GM23338 (cell line): ENCODE measurements around the gene FANCC. TPM values are rescaled to one million over a fixed set of nuclear protein-coding genes. Genes with fewer than 3 reads are reported as not detected.

ENCODE experiments used
- ATAC-seq: fragments of 200-7000 bp; cut with Tn5 transposase; 3 replicates; pipeline ENCODE4 v1.9.1; 2020
- DNase-seq: peaks from one replicate; pipeline ENCODE4 v3.0.0-alpha.2; 2015; ENCODE audit warnings: low spot score
- H2AFZ ChIP-seq: fragments of 200-600 bp; sonication (generic); 2 replicates; pipeline ENCODE4 v1.8.0; 2016; ENCODE audit warnings: antibody characterized with exemption, mild to moderate bottlenecking, moderate library complexity
- H3F3A ChIP-seq: fragments of 200-600 bp; sonication (generic); replicated peaks from 2 replicates; pipeline ENCODE4 v1.8.0; 2017; ENCODE audit warnings: antibody characterized with exemption, mixed run types, low read depth
- H3K27ac ChIP-seq: fragments of 200-600 bp; sonication (generic); 2 replicates; pipeline ENCODE4 v1.6.1; 2016; ENCODE audit warnings: low read depth
- H3K27me3 ChIP-seq: fragments of 200-600 bp; sonication (generic); 2 replicates; pipeline ENCODE4 v1.8.0; 2016; ENCODE audit warnings: mild to moderate bottlenecking, mixed run types, moderate library complexity; ENCODE audit not compliant: insufficient read depth
- H3K36me3 ChIP-seq: fragments of 200-600 bp; sonication (generic); 2 replicates; pipeline ENCODE4 v1.8.0; 2016; ENCODE audit warnings: mild to moderate bottlenecking; ENCODE audit not compliant: insufficient read depth
- H3K4me1 ChIP-seq: fragments of 200-600 bp; sonication (generic); 2 replicates; pipeline ENCODE4 v1.8.0; 2016; ENCODE audit warnings: mild to moderate bottlenecking, moderate library complexity; ENCODE audit not compliant: insufficient read depth
- H3K4me2 ChIP-seq: fragments of 200-600 bp; sonication (generic); 2 replicates; pipeline ENCODE4 v1.7.1; 2017; ENCODE audit warnings: mixed run types
- H3K4me3 ChIP-seq: fragments of 200-600 bp; sonication (generic); 2 replicates; pipeline ENCODE4 v1.6.1; 2016; ENCODE audit warnings: mixed run types
- H3K79me2 ChIP-seq: fragments of 200-600 bp; sonication (generic); replicated peaks from 2 replicates; pipeline ENCODE4 v1.8.0; 2017; ENCODE audit warnings: mild to moderate bottlenecking; ENCODE audit not compliant: insufficient read depth
- H3K9me2 ChIP-seq: fragments of 200-600 bp; sonication (generic); 2 replicates; pipeline ENCODE4 v1.8.0; 2017; ENCODE audit not compliant: insufficient read depth
- H4K20me1 ChIP-seq: fragments of 200-600 bp; sonication (generic); replicated peaks from 2 replicates; pipeline ENCODE4 v1.8.0; 2017; ENCODE audit warnings: mild to moderate bottlenecking; ENCODE audit not compliant: insufficient read depth
- H3K27ac Mint-ChIP-seq: 2 replicates; pipeline ENCODE4 v1.8.0; 2020; ENCODE audit warnings: inconsistent platforms, mild to moderate bottlenecking, moderate library complexity, mixed read lengths
- H3K27me3 Mint-ChIP-seq: 3 replicates; pipeline ENCODE4 v1.8.0; 2022; ENCODE audit warnings: low read depth, mild to moderate bottlenecking, moderate library complexity, mixed read lengths, inconsistent platforms; ENCODE audit not compliant: insufficient read depth, poor library complexity
- H3K36me3 Mint-ChIP-seq: 3 replicates; pipeline ENCODE4 v1.8.0; 2021; ENCODE audit warnings: low read depth, mild to moderate bottlenecking, inconsistent platforms, moderate library complexity, mixed read lengths
- H3K4me1 Mint-ChIP-seq: 3 replicates; pipeline ENCODE4 v1.8.0; 2020; ENCODE audit warnings: mild to moderate bottlenecking, inconsistent platforms, mixed read lengths
- H3K4me3 Mint-ChIP-seq: 3 replicates; pipeline ENCODE4 v1.8.0; 2021; ENCODE audit warnings: moderate library complexity, mild to moderate bottlenecking, inconsistent platforms, mixed read lengths
- H3K9me3 Mint-ChIP-seq: 3 replicates; pipeline ENCODE4 v1.8.0; 2020; ENCODE audit warnings: moderate library complexity, mild to moderate bottlenecking, inconsistent platforms, mixed read lengths
- CREB1 ChIP-seq: fragments of 250-450 bp; sonication (Bioruptor Pico); IDR thresholded peaks from 2 replicates; pipeline ENCODE4 v1.5.0; 2020; ENCODE audit warnings: low read depth, mild to moderate bottlenecking, moderate library complexity
- ETS1 ChIP-seq: IDR thresholded peaks from 2 replicates; pipeline ENCODE4 v1.6.1; 2016; ENCODE audit warnings: antibody characterized with exemption
- EZH2 ChIP-seq: fragments of 200-600 bp; sonication (generic); IDR thresholded peaks from one replicate; pipeline ENCODE4 v1.8.0; 2017; ENCODE audit warnings: antibody characterized with exemption, mild to moderate bottlenecking, low read depth; ENCODE audit not compliant: unreplicated experiment
- JUNB ChIP-seq: IDR thresholded peaks from one replicate; pipeline ENCODE4 v1.6.1; 2016; ENCODE audit warnings: antibody characterized with exemption; ENCODE audit not compliant: unreplicated experiment
- NANOG ChIP-seq: IDR thresholded peaks from 2 replicates; pipeline ENCODE4 v1.6.1; 2016; ENCODE audit warnings: antibody characterized with exemption, borderline replicate concordance
- STAT1 ChIP-seq: IDR thresholded peaks from one replicate; pipeline ENCODE4 v1.6.1; 2016; ENCODE audit warnings: antibody characterized with exemption; ENCODE audit not compliant: unreplicated experiment
- ZNF331 ChIP-seq: fragments of 250-450 bp; sonication (Bioruptor Pico); IDR thresholded peaks from 2 replicates; pipeline ENCODE4 v1.5.0; 2020; ENCODE audit warnings: low read depth, mild to moderate bottlenecking, moderate library complexity
- polyA plus RNA-seq: library from polyadenylated mRNA; unstranded; fragments of >200 nt; fragmentation: Nextera tagmentation; extraction: Ambion mirVana; gene quantifications from 2 replicates; pipeline ENCODE4 v1.2.1, GENCODE V29; 2016
- total RNA-seq: library from RNA; depleted of rRNA; stranded (reverse); fragments of >200 nt; shearing (Covaris generic); gene quantifications from 2 replicates; pipeline ENCODE4 v1.2.3, GENCODE V29; 2014
- TF ChIP-seq, protein P1 (sequence below), 2 experiments: fragments of 200-600 bp in 1 of 2; sonication (generic) in 1 of 2; conservative IDR thresholded peaks; 2 replicates each; pipeline versions ENCODE4 v1.5.1 to v1.6.1; 2016 to 2017; ENCODE audit warnings: antibody characterized with exemption in 2 of 2, low read depth in 2 of 2, mild to moderate bottlenecking in 2 of 2, moderate library complexity in 1 of 2
- TF ChIP-seq, protein P2 (sequence below): IDR thresholded peaks from one replicate; pipeline ENCODE4 v1.6.1; 2018; ENCODE audit warnings: antibody characterized with exemption; ENCODE audit not compliant: unreplicated experiment

The FANCC gene
- total and polyA plus RNA-seq, 2 experiments from 2014 or later: 7.8 to 18.1 TPM

DNA sequence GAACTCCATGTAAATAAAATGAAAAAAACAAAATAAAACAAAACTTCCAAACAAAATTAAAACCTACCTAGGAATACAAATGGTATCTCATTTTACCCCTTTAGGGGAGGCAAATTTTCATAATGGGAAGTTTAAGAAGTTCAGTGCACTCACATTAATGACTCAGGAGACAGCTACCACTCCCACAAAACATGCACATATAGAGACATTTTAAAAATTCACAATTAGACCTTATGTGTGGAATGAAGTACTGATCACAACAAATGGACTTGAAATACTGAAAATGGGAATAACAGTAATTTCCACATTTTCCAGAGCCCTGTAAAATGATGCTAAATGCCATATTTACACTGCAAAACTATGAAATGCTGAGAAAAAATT, 91.8 kb downstream of the FANCC start:
- no peak for ATAC-seq
- no peak overlapping the region for H3K27ac Mint-ChIP-seq
- TF ChIP-seq, protein P1, sequence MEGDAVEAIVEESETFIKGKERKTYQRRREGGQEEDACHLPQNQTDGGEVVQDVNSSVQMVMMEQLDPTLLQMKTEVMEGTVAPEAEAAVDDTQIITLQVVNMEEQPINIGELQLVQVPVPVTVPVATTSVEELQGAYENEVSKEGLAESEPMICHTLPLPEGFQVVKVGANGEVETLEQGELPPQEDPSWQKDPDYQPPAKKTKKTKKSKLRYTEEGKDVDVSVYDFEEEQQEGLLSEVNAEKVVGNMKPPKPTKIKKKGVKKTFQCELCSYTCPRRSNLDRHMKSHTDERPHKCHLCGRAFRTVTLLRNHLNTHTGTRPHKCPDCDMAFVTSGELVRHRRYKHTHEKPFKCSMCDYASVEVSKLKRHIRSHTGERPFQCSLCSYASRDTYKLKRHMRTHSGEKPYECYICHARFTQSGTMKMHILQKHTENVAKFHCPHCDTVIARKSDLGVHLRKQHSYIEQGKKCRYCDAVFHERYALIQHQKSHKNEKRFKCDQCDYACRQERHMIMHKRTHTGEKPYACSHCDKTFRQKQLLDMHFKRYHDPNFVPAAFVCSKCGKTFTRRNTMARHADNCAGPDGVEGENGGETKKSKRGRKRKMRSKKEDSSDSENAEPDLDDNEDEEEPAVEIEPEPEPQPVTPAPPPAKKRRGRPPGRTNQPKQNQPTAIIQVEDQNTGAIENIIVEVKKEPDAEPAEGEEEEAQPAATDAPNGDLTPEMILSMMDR (conservative IDR thresholded peaks at IDR 0.05; ENCODE audit: low read depth in 2 of 2): no peak
- TF ChIP-seq, protein P2, sequence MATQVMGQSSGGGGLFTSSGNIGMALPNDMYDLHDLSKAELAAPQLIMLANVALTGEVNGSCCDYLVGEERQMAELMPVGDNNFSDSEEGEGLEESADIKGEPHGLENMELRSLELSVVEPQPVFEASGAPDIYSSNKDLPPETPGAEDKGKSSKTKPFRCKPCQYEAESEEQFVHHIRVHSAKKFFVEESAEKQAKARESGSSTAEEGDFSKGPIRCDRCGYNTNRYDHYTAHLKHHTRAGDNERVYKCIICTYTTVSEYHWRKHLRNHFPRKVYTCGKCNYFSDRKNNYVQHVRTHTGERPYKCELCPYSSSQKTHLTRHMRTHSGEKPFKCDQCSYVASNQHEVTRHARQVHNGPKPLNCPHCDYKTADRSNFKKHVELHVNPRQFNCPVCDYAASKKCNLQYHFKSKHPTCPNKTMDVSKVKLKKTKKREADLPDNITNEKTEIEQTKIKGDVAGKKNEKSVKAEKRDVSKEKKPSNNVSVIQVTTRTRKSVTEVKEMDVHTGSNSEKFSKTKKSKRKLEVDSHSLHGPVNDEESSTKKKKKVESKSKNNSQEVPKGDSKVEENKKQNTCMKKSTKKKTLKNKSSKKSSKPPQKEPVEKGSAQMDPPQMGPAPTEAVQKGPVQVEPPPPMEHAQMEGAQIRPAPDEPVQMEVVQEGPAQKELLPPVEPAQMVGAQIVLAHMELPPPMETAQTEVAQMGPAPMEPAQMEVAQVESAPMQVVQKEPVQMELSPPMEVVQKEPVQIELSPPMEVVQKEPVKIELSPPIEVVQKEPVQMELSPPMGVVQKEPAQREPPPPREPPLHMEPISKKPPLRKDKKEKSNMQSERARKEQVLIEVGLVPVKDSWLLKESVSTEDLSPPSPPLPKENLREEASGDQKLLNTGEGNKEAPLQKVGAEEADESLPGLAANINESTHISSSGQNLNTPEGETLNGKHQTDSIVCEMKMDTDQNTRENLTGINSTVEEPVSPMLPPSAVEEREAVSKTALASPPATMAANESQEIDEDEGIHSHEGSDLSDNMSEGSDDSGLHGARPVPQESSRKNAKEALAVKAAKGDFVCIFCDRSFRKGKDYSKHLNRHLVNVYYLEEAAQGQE: no peak
- TF ChIP-seq EZH2: no peak
- no peak for TF ChIP-seq JUNB
- no peak for TF ChIP-seq ZNF331 (CRISPR knock-in tag)
- no peak for TF ChIP-seq CREB1
- TF ChIP-seq ETS1: no peak
- Histone ChIP-seq H2AFZ (no peak overlapping the region), H3K27me3 (no peaks in the 10 kb centered on the region), H4K20me1 (no peaks in the 10 kb centered on the region), H3K79me2 (no peaks in the 10 kb centered on the region), H3K4me1 (no peaks in the 10 kb centered on the region), H3K36me3 (no peaks in the 10 kb centered on the region), H3K4me3 (no peak overlapping the region), H3F3A (no peaks in the 10 kb centered on the region), H3K27ac (no peak overlapping the region), H3K9me2 (no peaks in the 10 kb centered on the region), H3K4me2 (no peak overlapping the region)
- peaks cover 13% of the 10 kb centered on the region for H3K36me3 Mint-ChIP-seq
- H3K27me3 Mint-ChIP-seq: no peaks in the 10 kb centered on the region
- no peak overlapping the region for H3K4me3 Mint-ChIP-seq
- H3K4me1 Mint-ChIP-seq: peaks cover 2% of the 10 kb centered on the region; the same call in 1 of the 3 replicates
- no peak for DNase-seq
- no peaks in the 10 kb centered on the region; the same call in 1 of the 3 replicates for H3K9me3 Mint-ChIP-seq

GRCh38 chr9:95225076-95225725, 92.3 kb downstream of the FANCC start:
- no peaks in the 10 kb centered on the region for H3K9me3 Mint-ChIP-seq
- no peak for DNase-seq
- peaks cover 7% of the 10 kb centered on the region; the same call in 2 of the 3 replicates for H3K36me3 Mint-ChIP-seq
- Histone ChIP-seq H4K20me1 (no peaks in the 10 kb centered on the region), H3K36me3 (no peaks in the 10 kb centered on the region), H3K79me2 (no peaks in the 10 kb centered on the region), H3K9me2 (no peaks in the 10 kb centered on the region), H3F3A (no peaks in the 10 kb centered on the region), H3K4me2 (no peak overlapping the region), H3K4me3 (no peak overlapping the region), H2AFZ (no peak overlapping the region), H3K27me3 (no peaks in the 10 kb centered on the region), H3K27ac (no peak overlapping the region), H3K4me1 (no peaks in the 10 kb centered on the region)
- H3K4me1 Mint-ChIP-seq: peaks cover 2% of the 10 kb centered on the region; the same call in 1 of the 3 replicates
- ATAC-seq: no peak
- H3K27me3 Mint-ChIP-seq: no peaks in the 10 kb centered on the region
- TF ChIP-seq JUNB (no peak), STAT1 (no peak), NANOG (no peak)
- TF ChIP-seq, protein P2: no peak
- no peak overlapping the region for H3K4me3 Mint-ChIP-seq
- H3K27ac Mint-ChIP-seq: no peak overlapping the region
